T-helper 2 cell treated with Interferon-gamma antibody and Interleukin-4, amounts not matched to agents 100 ng/mL and 5 ng/mL, for 36 hours (primary cell): Measurements from ENCODE around the gene NTMT1. TPM values are rescaled to one million over a fixed set of nuclear protein-coding genes. Genes with fewer than 3 reads are reported as not detected.

Source experiments
- intact Hi-C: fragments of 100-400 bp; cut with micrococcal nuclease; formaldehyde crosslinking; loops from one replicate; pipeline ENCODE4 v1.15.1; 2023
- total RNA-seq: library from RNA; stranded (reverse); gene quantifications from 2 replicates; pipeline ENCODE4 v1.2.3, GENCODE V29; 2022

The NTMT1 gene
- total RNA-seq, 1 donor from 2014 or later: 38.6 TPM

GRCh38 chr9:129596541-129597331, 29.2 kb upstream of the NTMT1 start:
- intact Hi-C loops: no loop called here

- intact Hi-C loops: no loop called here
These were observed 28.4 kb upstream of the NTMT1 start for GRCh38 chr9:129597355-129598088.

GRCh38 chr9:129598089-129598596, 27.8 kb upstream of the NTMT1 start:
- intact Hi-C loops: no loop called here

- intact Hi-C loops: no loop called here
These were observed 24.8 kb upstream of the NTMT1 start for GRCh38 chr9:129601082-129601674.

- intact Hi-C loops: no loop called here
These were observed 23.2 kb upstream of the NTMT1 start for GRCh38 chr9:129602598-129603415.

- intact Hi-C loops: no loop called here
These were observed 21.8 kb upstream of the NTMT1 start for GRCh38 chr9:129604056-129604765.

GRCh38 chr9:129604766-129605163, 21.2 kb upstream of the NTMT1 start:
- intact Hi-C loops: no loop called here

GRCh38 chr9:129606161-129607026, 19.6 kb upstream of the NTMT1 start:
- intact Hi-C loops: no loop called here

GRCh38 chr9:129607027-129607387, 19.0 kb upstream of the NTMT1 start:
- intact Hi-C loops: no loop called here

GRCh38 chr9:129608561-129609481, 17.1 kb upstream of the NTMT1 start:
- intact Hi-C loops: no loop called here

- intact Hi-C loops: loop anchor here (1.0 to 10.0 kb wide), 4 partner anchors 122 to 469 kb away; no protein-coding TSS in a partner anchor
These were observed 16.3 kb upstream of the NTMT1 start for GRCh38 chr9:129609486-129610212.

- intact Hi-C loops: loop anchor here (1.0 to 10.0 kb wide), 4 partner anchors 123 to 470 kb away; no protein-coding TSS in a partner anchor
These were observed 15.8 kb upstream of the NTMT1 start for GRCh38 chr9:129610213-129610472.

- intact Hi-C loops: loop anchor here (1.0 to 10.0 kb wide), 4 partner anchors 123 to 470 kb away; no protein-coding TSS in a partner anchor
These were observed 15.3 kb upstream of the NTMT1 start for GRCh38 chr9:129610473-129611306.

GRCh38 chr9:129611307-129611800, 14.6 kb upstream of the NTMT1 start:
- intact Hi-C loops: loop anchor here (5.0 to 10.0 kb wide), 2 partner anchors 124 to 227 kb away; no protein-coding TSS in a partner anchor

- intact Hi-C loops: loop anchor here (5.0 to 10.0 kb wide), 2 partner anchors 125 to 227 kb away; no protein-coding TSS in a partner anchor
These were observed 13.8 kb upstream of the NTMT1 start for GRCh38 chr9:129612123-129612522.

- intact Hi-C loops: loop anchor here (5.0 to 10.0 kb wide), 2 partner anchors 126 to 228 kb away; no protein-coding TSS in a partner anchor
These were observed 13.0 kb upstream of the NTMT1 start for GRCh38 chr9:129612815-129613519.
